Epidermal melanocyte (primary cell): ENCODE measurements around the gene MZT2B.
"Not testable (repeated sequence)": the region's sequence is repeated elsewhere in the genome, so short reads cannot be mapped to it uniquely, and the experiment has no call there.

Source experiments
- DNase-seq: peaks from one replicate; pipeline ENCODE4 v3.0.0; 2011; ENCODE audit warnings: low spot score; ENCODE audit not compliant: insufficient read length

MZT2B gene

GRCh38 chr2:130181880-130182682 lies at the start of gene MZT2B:
Gene MZT2B, plus strand, starts transcription at chr2:130182262. Its CDS starts 21 bp downstream, at chr2:130182283.
- peak; percentile 73 for DNase-seq

GRCh38 chr2:130135692-130136541 lies 46.1 kb upstream of the MZT2B start:
- DNase-seq: no peak

- not testable (repeated sequence) for DNase-seq
Observed at GRCh38 chr2:130136546-130136945, 45.5 kb upstream of the MZT2B start.

GRCh38 chr2:130137118-130137517 lies 44.9 kb upstream of the MZT2B start:
- DNase-seq: not testable (repeated sequence)

- DNase-seq: not testable (repeated sequence)
Observed at GRCh38 chr2:130138326-130138725, 43.7 kb upstream of the MZT2B start.

- not testable (repeated sequence) for DNase-seq
Observed at GRCh38 chr2:130138841-130139251, 43.2 kb upstream of the MZT2B start.

GRCh38 chr2:130139331-130140280 lies 42.5 kb upstream of the MZT2B start:
- DNase-seq: not testable (repeated sequence)

- not testable (repeated sequence) for DNase-seq
Observed at GRCh38 chr2:130140516-130140915, 41.5 kb upstream of the MZT2B start.

GRCh38 chr2:130141002-130141401 lies 41.1 kb upstream of the MZT2B start:
- DNase-seq: not testable (repeated sequence)

GRCh38 chr2:130141645-130142370 lies 40.3 kb upstream of the MZT2B start:
- DNase-seq: not testable (repeated sequence)

- DNase-seq: not testable (repeated sequence)
Observed at GRCh38 chr2:130142396-130143265, 39.4 kb upstream of the MZT2B start.

GRCh38 chr2:130143266-130144039 lies 38.6 kb upstream of the MZT2B start:
- DNase-seq: not testable (repeated sequence)

- DNase-seq: not testable (repeated sequence)
Observed at GRCh38 chr2:130145006-130145414, 37.1 kb upstream of the MZT2B start, which contains the start of gene CCDC74B. Gene CCDC74B, minus strand, starts transcription at chr2:130145112. Its CDS starts 116 bp downstream, at chr2:130144996.

GRCh38 chr2:130148515-130148914 lies 33.5 kb upstream of the MZT2B start:
- DNase-seq: not testable (repeated sequence)

- no peak for DNase-seq
Observed at GRCh38 chr2:130150181-130151144, 31.6 kb upstream of the MZT2B start.

GRCh38 chr2:130151145-130151512 lies 30.9 kb upstream of the MZT2B start:
- DNase-seq: not testable (repeated sequence)

- not testable (repeated sequence) for DNase-seq
Observed at GRCh38 chr2:130152136-130152815, 29.8 kb upstream of the MZT2B start.
